ENCODE measurements around the gene RNASE12. TPM values are rescaled to one million over a fixed set of nuclear protein-coding genes. Genes with fewer than 3 reads are reported as not detected.

Gene RNASE12
- polyA plus RNA-seq, 4 donors, result not detected

DNA sequence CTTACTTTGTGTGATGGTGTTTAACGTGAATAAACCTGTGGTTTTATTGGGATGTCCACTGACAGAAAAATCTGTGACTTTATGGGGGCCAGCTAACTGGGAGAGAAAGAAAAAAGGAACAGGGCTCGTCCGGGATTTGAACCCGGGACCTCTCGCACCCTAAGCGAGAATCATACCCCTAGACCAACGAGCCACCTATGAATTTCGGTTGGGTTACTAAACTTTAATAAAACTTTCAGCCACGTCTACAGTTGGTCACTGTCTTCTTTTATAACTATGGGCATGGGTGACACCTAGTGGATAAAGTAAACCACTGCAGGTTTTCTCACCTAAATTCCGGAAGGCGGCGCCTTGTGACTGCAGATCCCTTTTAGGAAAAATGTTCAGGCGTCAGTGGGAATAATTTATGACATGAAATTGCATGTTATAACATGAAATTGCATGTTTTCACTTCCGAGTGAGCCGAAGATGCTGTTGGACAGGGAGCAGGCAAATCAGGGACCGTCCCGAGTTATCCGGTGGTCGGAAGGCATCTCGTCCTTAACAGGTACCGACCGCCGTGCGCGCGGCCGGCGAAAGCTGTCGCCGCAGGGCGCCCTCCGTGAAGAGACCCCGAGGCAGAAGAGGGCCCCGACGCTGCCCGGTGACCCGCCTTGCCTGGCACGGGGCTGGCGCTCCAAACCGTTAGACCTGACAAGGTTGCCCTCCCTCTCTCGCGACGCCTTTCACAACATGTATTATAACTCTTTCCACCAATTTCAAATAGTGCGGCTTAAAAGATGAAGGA, 18.2 kb upstream of the RNASE12 start:
- 0% methylated on average over 44 of the region's 44 CpGs for WGBS, 3 donors
- FAIRE-seq, result no peak

DNA sequence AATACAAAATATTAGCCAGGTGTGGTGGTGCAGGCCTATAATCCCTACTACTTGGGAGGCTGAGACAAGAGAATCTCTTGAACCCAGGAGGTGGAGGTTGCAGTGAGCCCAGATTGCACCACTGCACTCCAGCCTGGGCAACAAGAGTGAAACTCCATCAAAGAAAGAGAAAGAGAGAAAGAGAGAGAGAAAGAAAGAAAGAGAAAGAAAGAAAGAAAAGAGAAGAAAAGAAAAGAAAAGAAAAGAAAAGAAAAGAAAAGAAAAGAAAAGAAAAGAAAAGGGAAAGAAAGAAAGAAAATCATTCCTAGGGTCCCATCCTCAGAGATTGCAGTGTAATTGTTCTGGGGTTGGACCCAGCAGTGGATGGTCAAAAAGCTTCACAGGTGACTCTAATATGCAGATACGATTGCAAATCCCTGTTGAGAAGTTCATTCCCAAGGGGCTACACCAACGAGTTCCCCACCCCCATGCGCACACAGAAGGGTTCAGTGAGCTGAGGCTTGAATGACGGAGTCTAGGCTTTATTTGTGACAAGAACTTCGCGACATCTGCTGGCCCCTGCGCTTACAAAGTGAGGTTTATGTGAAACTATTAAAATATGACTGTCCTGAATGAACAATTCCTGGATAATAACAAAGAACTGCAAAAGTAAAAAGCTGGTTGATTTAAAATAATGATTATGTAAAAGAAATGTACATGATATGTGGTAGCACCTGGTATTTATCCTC, 17.4 kb upstream of the RNASE12 start:
- no peak for FAIRE-seq
- H3K27ac ChIP-seq (ENCODE audit: low read depth in 1 of 3, low read length in 2 of 3), result no peak overlapping the region
- H3K4me3 ChIP-seq (ENCODE audit: low read depth in 1 of 3, low read length in 3 of 3), result no peak overlapping the region
- no peaks in the 10 kb centered on the region for H3K36me3 ChIP-seq (ENCODE audit: control insufficient read depth in 3 of 3, insufficient read depth in 2 of 3, low read depth in 1 of 3, low read length in 3 of 3)
- H3K9me3 ChIP-seq (ENCODE audit: control insufficient read depth in 2 of 2, insufficient read depth in 1 of 2, low read depth in 1 of 2, low read length in 1 of 2), result no peaks in the 10 kb centered on the region
- peaks cover 0 to 16% (median 6%) of the 10 kb centered on the region in 3 donors for H3K4me1 ChIP-seq (ENCODE audit: control insufficient read depth in 3 of 3, insufficient read depth in 2 of 3, low read depth in 1 of 3, low read length in 2 of 3)
- DNase-seq, result no peak
- H3K27me3 ChIP-seq (ENCODE audit: control insufficient read depth in 3 of 3, insufficient read depth in 3 of 3, low read length in 3 of 3), result no peaks in the 10 kb centered on the region
- 68 to 80% (median 77%) methylated on average over 7 of the region's 7 CpGs for whole genome bisulfite sequencing, 3 donors

More for the DNA sequence above, 18.2 kb upstream of the RNASE12 start:
- peak; percentile 88 for DNase-seq
- Histone ChIP-seq H3K4me3 (ENCODE audit: low read depth in 1 of 3, low read length in 3 of 3) (peak overlapping the region; percentile 55 to 80 (median 64)), H3K36me3 (ENCODE audit: control insufficient read depth in 3 of 3, insufficient read depth in 2 of 3, low read depth in 1 of 3, low read length in 3 of 3) (no peaks in the 10 kb centered on the region), H3K27ac (ENCODE audit: low read depth in 1 of 3, low read length in 2 of 3) (peak overlapping the region in 2 of 3 donors; percentile 57 to 63), H3K27me3 (ENCODE audit: control insufficient read depth in 3 of 3, insufficient read depth in 3 of 3, low read length in 3 of 3) (no peaks in the 10 kb centered on the region), H3K4me1 (ENCODE audit: control insufficient read depth in 3 of 3, insufficient read depth in 2 of 3, low read depth in 1 of 3, low read length in 2 of 3) (peaks cover 0 to 16% (median 6%) of the 10 kb centered on the region in 3 donors), H3K9me3 (ENCODE audit: control insufficient read depth in 2 of 2, insufficient read depth in 1 of 2, low read depth in 1 of 2, low read length in 1 of 2) (no peaks in the 10 kb centered on the region)

DNA sequence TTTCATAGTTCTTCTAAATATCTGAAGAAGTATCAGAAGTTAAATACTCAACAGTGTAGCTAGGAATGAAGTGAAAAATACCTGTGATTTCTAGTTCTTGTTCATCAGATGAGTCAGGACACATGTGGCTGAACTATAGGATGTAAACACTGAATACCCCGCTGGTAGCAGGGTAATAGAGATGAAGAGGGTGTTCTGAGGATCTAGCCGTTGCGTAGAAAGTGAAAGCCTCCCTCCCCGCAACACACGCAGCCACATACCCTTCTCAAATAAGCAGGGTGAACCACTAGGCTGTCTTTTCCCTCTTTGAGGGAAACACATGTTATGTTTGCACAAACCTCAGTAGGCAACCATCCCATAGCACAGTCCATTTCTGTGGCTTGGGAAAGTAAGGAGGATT, 16.4 kb upstream of the RNASE12 start:
- Histone ChIP-seq H3K9me3 (ENCODE audit: control insufficient read depth in 2 of 2, insufficient read depth in 1 of 2, low read depth in 1 of 2, low read length in 1 of 2) (no peaks in the 10 kb centered on the region), H3K27me3 (ENCODE audit: control insufficient read depth in 3 of 3, insufficient read depth in 3 of 3, low read length in 3 of 3) (no peaks in the 10 kb centered on the region), H3K36me3 (ENCODE audit: control insufficient read depth in 3 of 3, insufficient read depth in 2 of 3, low read depth in 1 of 3, low read length in 3 of 3) (no peaks in the 10 kb centered on the region), H3K4me3 (ENCODE audit: low read depth in 1 of 3, low read length in 3 of 3) (no peak overlapping the region), H3K27ac (ENCODE audit: low read depth in 1 of 3, low read length in 2 of 3) (no peak overlapping the region), H3K4me1 (ENCODE audit: control insufficient read depth in 3 of 3, insufficient read depth in 2 of 3, low read depth in 1 of 3, low read length in 2 of 3) (peaks cover 0 to 13% (median 6%) of the 10 kb centered on the region in 3 donors)
- no peak for FAIRE-seq
- 62 to 81% (median 71%) methylated on average over 5 of the region's 5 CpGs for WGBS, 3 donors
- DNase-seq, result no peak

DNA sequence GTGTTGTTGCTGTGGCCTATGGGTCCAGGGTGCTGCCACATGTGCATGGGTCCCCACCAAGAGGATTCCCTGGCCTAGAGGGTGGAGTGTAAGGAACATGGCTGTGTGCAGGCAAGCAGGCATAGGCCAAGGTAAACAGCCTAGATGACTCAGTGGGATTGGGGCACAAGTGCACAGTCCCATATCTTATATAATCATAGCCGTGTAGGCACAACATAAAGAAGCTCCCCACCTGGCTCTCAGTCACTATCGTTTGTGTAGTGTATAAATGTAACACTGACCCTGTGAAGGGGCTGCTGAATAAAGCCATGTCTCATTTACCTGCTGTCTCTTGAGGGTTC, 15.7 kb upstream of the RNASE12 start:
- FAIRE-seq, result no peak
- peaks cover 0 to 13% (median 0%) of the 10 kb centered on the region in 3 donors for H3K4me1 ChIP-seq (ENCODE audit: control insufficient read depth in 3 of 3, insufficient read depth in 2 of 3, low read depth in 1 of 3, low read length in 2 of 3)
- no peaks in the 10 kb centered on the region for H3K36me3 ChIP-seq (ENCODE audit: control insufficient read depth in 3 of 3, insufficient read depth in 2 of 3, low read depth in 1 of 3, low read length in 3 of 3)
- H3K27ac ChIP-seq (ENCODE audit: low read depth in 1 of 3, low read length in 2 of 3), result peak overlapping the region in 1 of 3 donors; percentile 13
- 11 to 52% (median 44%) methylated on average over 2 of the region's 2 CpGs for WGBS, 3 donors
- peak; percentile 13 to 46 for DNase-seq
- H3K4me3 ChIP-seq (ENCODE audit: low read depth in 1 of 3, low read length in 3 of 3), result no peak overlapping the region
- no peaks in the 10 kb centered on the region for H3K27me3 ChIP-seq (ENCODE audit: control insufficient read depth in 3 of 3, insufficient read depth in 3 of 3, low read length in 3 of 3)
- no peaks in the 10 kb centered on the region for H3K9me3 ChIP-seq (ENCODE audit: control insufficient read depth in 2 of 2, insufficient read depth in 1 of 2, low read depth in 1 of 2, low read length in 1 of 2)

DNA sequence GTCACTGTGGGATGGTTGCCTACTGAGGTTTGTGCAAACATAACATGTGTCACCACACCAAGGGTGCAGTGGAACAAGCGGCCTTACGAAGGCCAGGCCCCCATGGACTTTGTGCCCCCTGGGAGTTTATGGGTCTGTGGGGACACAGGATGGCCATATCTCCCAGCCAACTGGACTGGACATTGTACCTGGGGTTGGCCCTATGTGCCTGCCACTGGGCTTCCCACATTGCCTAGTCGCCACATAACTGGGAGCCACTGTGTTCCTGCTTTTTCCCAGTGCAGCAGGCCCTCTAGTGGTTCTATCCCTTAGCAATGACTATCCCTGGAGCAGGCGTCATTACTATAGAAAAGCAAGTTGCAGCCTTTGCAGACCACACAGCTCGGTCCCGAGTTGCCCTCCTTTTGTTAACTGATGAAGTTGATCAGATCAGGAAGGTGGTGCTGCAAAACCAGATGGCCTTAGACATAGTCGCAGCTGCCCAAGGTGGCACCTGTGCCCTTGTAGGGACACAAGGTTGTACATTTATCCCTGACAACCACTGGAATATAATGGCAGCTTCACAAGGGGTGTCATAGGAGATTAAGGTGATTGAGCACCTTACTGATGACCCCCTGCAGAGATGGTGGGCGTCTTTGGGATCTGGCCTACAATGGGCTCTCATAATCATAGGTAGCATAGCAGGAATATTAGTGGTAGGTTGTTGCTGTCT, 15.2 kb upstream of the RNASE12 start:
- DNase-seq (peak; percentile 91 to 94), FAIRE-seq (no peak)
- no peaks in the 10 kb centered on the region for H3K36me3 ChIP-seq (ENCODE audit: control insufficient read depth in 3 of 3, insufficient read depth in 2 of 3, low read depth in 1 of 3, low read length in 3 of 3)
- H3K4me1 ChIP-seq (ENCODE audit: control insufficient read depth in 3 of 3, insufficient read depth in 2 of 3, low read depth in 1 of 3, low read length in 2 of 3), result peaks cover 0 to 13% (median 0%) of the 10 kb centered on the region in 3 donors
- WGBS, 3 donors, result 11 to 34% (median 24%) methylated on average over 6 to 8 of the region's 8 CpGs
- peak overlapping the region in 1 of 3 donors; percentile 13 for H3K27ac ChIP-seq (ENCODE audit: low read depth in 1 of 3, low read length in 2 of 3)
- no peaks in the 10 kb centered on the region for H3K9me3 ChIP-seq (ENCODE audit: control insufficient read depth in 2 of 2, insufficient read depth in 1 of 2, low read depth in 1 of 2, low read length in 1 of 2)
- H3K27me3 ChIP-seq (ENCODE audit: control insufficient read depth in 3 of 3, insufficient read depth in 3 of 3, low read length in 3 of 3), result no peaks in the 10 kb centered on the region
- no peak overlapping the region for H3K4me3 ChIP-seq (ENCODE audit: low read depth in 1 of 3, low read length in 3 of 3)

DNA sequence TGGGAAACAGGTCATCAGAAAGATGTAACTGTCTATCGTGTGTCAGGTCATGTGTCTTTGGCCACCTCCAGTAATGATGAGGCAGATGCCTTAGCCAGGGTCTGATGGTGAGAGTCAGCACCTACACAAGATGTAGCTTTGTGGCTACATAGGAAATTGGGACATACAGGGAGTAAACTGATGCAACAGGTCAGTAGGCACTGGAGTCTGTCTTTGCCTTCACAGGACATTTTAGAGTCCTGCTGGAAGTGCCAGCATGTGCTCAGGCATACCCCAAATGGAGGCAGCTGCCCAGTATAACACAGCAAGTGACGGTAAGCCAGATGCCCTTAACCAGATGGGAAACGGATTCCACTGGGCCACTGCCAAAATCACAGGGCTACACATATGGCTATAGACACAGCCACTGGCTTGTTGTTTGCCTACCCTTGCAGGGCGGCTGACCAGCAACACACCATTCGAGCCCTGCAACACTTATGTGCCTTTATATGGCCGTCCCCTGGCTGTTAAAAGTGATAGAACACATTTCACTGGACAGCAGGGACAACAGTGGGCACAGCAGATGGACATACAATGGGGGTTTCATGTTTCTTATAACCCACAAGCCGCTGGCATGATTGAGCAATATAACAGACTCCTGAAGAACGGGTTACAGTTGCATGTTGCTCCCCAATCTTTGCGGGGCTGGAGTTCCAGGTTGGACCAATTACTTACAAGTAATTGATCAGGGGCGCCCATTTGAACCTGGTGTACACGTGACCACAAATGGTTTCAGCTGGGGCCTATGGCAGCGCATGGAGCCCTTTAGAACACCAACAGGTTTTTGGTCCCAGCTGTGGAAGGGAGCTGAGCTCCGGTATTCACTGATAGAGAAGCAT, 12.9 kb upstream of the RNASE12 start:
- Histone ChIP-seq H3K4me3 (ENCODE audit: low read depth in 1 of 3, low read length in 3 of 3) (no peak overlapping the region), H3K27me3 (ENCODE audit: control insufficient read depth in 3 of 3, insufficient read depth in 3 of 3, low read length in 3 of 3) (no peaks in the 10 kb centered on the region), H3K9me3 (ENCODE audit: control insufficient read depth in 2 of 2, insufficient read depth in 1 of 2, low read depth in 1 of 2, low read length in 1 of 2) (no peaks in the 10 kb centered on the region), H3K27ac (ENCODE audit: low read depth in 1 of 3, low read length in 2 of 3) (no peak overlapping the region), H3K4me1 (ENCODE audit: control insufficient read depth in 3 of 3, insufficient read depth in 2 of 3, low read depth in 1 of 3, low read length in 2 of 3) (peaks cover 0 to 13% (median 0%) of the 10 kb centered on the region in 3 donors), H3K36me3 (ENCODE audit: control insufficient read depth in 3 of 3, insufficient read depth in 2 of 3, low read depth in 1 of 3, low read length in 3 of 3) (no peaks in the 10 kb centered on the region)
- 81 to 83% (median 83%) methylated on average over 13 of the region's 13 CpGs for WGBS, 3 donors
- FAIRE-seq (no peak), DNase-seq (no peak)

DNA sequence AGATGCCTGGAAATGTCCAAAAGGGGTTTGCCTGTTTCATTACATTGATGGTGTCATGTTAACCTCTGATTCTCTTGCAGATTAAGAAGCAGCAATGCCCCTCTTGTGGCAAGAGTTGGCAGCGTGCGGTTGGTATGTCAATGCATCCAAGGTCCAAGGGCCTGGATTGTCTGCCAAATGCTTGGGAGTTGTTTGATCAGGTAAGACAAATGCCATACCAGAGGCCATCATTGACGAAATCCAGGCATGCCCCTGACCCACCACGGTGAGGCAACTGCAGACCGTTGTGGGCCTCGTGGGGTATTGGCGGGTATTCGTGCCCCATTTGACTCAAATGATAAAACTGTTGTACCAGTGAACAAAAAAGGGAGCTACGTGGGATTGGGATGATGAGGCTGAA, 11.4 kb upstream of the RNASE12 start:
- H3K27me3 ChIP-seq (ENCODE audit: control insufficient read depth in 3 of 3, insufficient read depth in 3 of 3, low read length in 3 of 3), result no peaks in the 10 kb centered on the region
- WGBS, 3 donors, result 87 to 92% (median 92%) methylated on average over 9 of the region's 9 CpGs
- H3K4me1 ChIP-seq (ENCODE audit: control insufficient read depth in 3 of 3, insufficient read depth in 2 of 3, low read depth in 1 of 3, low read length in 2 of 3), result peaks cover 0 to 13% (median 0%) of the 10 kb centered on the region in 3 donors
- no peaks in the 10 kb centered on the region for H3K9me3 ChIP-seq (ENCODE audit: control insufficient read depth in 2 of 2, insufficient read depth in 1 of 2, low read depth in 1 of 2, low read length in 1 of 2)
- no peak overlapping the region for H3K4me3 ChIP-seq (ENCODE audit: low read depth in 1 of 3, low read length in 3 of 3)
- FAIRE-seq (no peak), DNase-seq (no peak)
- no peaks in the 10 kb centered on the region for H3K36me3 ChIP-seq (ENCODE audit: control insufficient read depth in 3 of 3, insufficient read depth in 2 of 3, low read depth in 1 of 3, low read length in 3 of 3)
- H3K27ac ChIP-seq (ENCODE audit: low read depth in 1 of 3, low read length in 2 of 3), result no peak overlapping the region
